Measurements from ENCODE around the gene CPSF3. TPM values are rescaled to one million over a fixed set of nuclear protein-coding genes. Genes with fewer than 3 reads are reported as not detected.

Gene CPSF3
- total RNA-seq, 1 experiment from 2014 or later, result 95.5 TPM

DNA sequence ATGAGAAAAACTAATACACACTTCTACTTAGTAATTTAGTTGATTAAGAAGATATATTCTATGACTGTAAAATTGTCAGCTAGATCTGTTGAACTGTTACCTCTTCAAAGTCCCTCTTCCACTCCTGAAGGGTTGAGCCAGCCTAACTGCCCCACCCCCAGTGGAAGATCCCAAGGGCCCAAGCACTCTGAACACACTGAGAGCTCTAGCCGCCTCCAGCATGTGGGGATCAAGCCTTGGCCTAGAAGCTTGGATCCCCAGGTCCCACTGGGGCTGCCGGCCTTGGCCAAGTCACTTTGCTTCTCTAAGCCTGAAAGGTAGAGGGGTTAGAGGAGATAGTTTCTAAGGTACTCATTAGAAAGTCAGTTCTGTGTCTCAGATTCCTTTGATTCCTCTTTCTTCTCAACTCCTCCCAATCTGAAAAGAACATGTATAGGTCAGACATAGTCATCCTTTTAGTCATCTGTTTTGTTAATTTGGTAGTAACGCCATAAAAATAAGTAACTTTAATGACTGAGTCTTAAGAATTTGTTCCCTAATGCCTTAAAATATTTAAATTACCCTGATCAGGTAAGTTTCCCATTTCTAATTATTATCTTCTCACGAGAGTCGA, 5.6 kb downstream of the CPSF3 start:
- no peak overlapping the region for H3K9ac ChIP-seq (ENCODE audit: extremely low read depth, insufficient read length, low read length)
- no peaks in the 10 kb centered on the region for H4K20me1 ChIP-seq (ENCODE audit: control insufficient read depth, insufficient read depth, insufficient read length)
- no peak overlapping the region for H2AK5ac ChIP-seq (ENCODE audit: insufficient read length, low read length)
- no peak overlapping the region for H3T11ph ChIP-seq (ENCODE audit: low read length)
- no peak overlapping the region for H3K4ac ChIP-seq (ENCODE audit: low read depth, low read length)
- no peak overlapping the region for H3K56ac ChIP-seq (ENCODE audit: insufficient read length, low read depth, low read length)
- no peaks in the 10 kb centered on the region for H3K9me3 ChIP-seq (ENCODE audit: control insufficient read depth, low read depth, low read length)
- H2BK15ac ChIP-seq (ENCODE audit: low read depth, low read length), result no peak overlapping the region
- H3K9me3 Mint-ChIP-seq, result no peaks in the 10 kb centered on the region
- H2BK12ac ChIP-seq (ENCODE audit: insufficient read length, low read depth, low read length), result no peak overlapping the region
- H3K18ac ChIP-seq (ENCODE audit: insufficient read length, low read depth, low read length), result no peak overlapping the region
- peaks cover 16 to 51% (median 50%) of the 10 kb centered on the region in 3 experiments; a peak in 6 of 7 replicates for H3K36me3 Mint-ChIP-seq (ENCODE audit: insufficient read depth in 1 of 3, low read depth in 3 of 3)
- H3K79me1 ChIP-seq (ENCODE audit: insufficient read depth, low read depth, low read length, poor library complexity, severe bottlenecking), result no peaks in the 10 kb centered on the region
- no peaks in the 10 kb centered on the region for H3K27me3 ChIP-seq (ENCODE audit: insufficient read depth, low read length)
- H3K27me3 Mint-ChIP-seq (ENCODE audit: low read depth), result no peaks in the 10 kb centered on the region
- no peaks in the 10 kb centered on the region for H3K4me1 ChIP-seq (ENCODE audit: insufficient read depth, low read length)
- no peak overlapping the region for H4K8ac ChIP-seq (replicated peaks; ENCODE audit: insufficient read length, low read depth, low read length)
- DNase-seq, result no peak
- TF ChIP-seq, protein P1, sequence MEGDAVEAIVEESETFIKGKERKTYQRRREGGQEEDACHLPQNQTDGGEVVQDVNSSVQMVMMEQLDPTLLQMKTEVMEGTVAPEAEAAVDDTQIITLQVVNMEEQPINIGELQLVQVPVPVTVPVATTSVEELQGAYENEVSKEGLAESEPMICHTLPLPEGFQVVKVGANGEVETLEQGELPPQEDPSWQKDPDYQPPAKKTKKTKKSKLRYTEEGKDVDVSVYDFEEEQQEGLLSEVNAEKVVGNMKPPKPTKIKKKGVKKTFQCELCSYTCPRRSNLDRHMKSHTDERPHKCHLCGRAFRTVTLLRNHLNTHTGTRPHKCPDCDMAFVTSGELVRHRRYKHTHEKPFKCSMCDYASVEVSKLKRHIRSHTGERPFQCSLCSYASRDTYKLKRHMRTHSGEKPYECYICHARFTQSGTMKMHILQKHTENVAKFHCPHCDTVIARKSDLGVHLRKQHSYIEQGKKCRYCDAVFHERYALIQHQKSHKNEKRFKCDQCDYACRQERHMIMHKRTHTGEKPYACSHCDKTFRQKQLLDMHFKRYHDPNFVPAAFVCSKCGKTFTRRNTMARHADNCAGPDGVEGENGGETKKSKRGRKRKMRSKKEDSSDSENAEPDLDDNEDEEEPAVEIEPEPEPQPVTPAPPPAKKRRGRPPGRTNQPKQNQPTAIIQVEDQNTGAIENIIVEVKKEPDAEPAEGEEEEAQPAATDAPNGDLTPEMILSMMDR (conservative IDR thresholded peaks at IDR 0.05), result no peak
- no peak overlapping the region for H3K27ac ChIP-seq (ENCODE audit: insufficient read length, low read depth, low read length)
- no peak overlapping the region for H3K23ac ChIP-seq (ENCODE audit: insufficient read length, low read depth, low read length)
- no peak overlapping the region for H2BK20ac ChIP-seq (ENCODE audit: low read depth, low read length, poor library complexity, severe bottlenecking)
- no peak overlapping the region for H3K14ac ChIP-seq (ENCODE audit: insufficient read depth, low read length)
- no peak overlapping the region for H2BK5ac ChIP-seq (ENCODE audit: insufficient read length, low read length)
- no peak overlapping the region for H3K27ac Mint-ChIP-seq
- no peaks in the 10 kb centered on the region for H3K4me1 Mint-ChIP-seq
- no peak overlapping the region for H3K4me3 Mint-ChIP-seq
- peaks cover 2% of the 10 kb centered on the region for H3K23me2 ChIP-seq (ENCODE audit: insufficient read length, low read depth, low read length, poor library complexity, severe bottlenecking)
- no peak overlapping the region for H3K4me2 ChIP-seq (ENCODE audit: insufficient read depth, insufficient read length, low read length)
- H2BK120ac ChIP-seq (ENCODE audit: low read depth, low read length, poor library complexity, severe bottlenecking), result no peak overlapping the region
- no peak overlapping the region for H4K5ac ChIP-seq (ENCODE audit: insufficient read length, low read depth, low read length)
- WGBS (ENCODE audit: extremely low coverage, insufficient read length, low lambda C conversion rate), result no CpG with 5 or more reads among the region's 5 CpGs
- no peak overlapping the region for H2AFZ ChIP-seq (ENCODE audit: low read length)
- H4K91ac ChIP-seq (ENCODE audit: insufficient read length, low read depth, low read length), result no peak overlapping the region
- H3K79me2 ChIP-seq (ENCODE audit: insufficient read depth, low read length), result peaks cover 2% of the 10 kb centered on the region; the same call in 1 of the 2 replicates
